Muscle of leg (tissue), 11 donors: ENCODE results near the gene FBRS. TPM values are rescaled to one million over a fixed set of nuclear protein-coding genes. Genes with fewer than 3 reads are reported as not detected.

Experiments used
- DNase-seq: peaks from one replicate; pipeline ENCODE4 v3.0.0; 2013
- H3K27ac ChIP-seq: one replicate; pipeline ENCODE4 v1.5.1; 2013; ENCODE audit warnings: mild to moderate bottlenecking, low read length, control low read depth
- H3K27me3 ChIP-seq: one replicate; pipeline ENCODE4 v1.6.1; 2013; ENCODE audit warnings: low read length; ENCODE audit not compliant: control insufficient read depth, insufficient read depth
- H3K36me3 ChIP-seq: one replicate; pipeline ENCODE4 v1.6.1; 2013; ENCODE audit warnings: low read length; ENCODE audit not compliant: control insufficient read depth, insufficient read depth
- H3K4me1 ChIP-seq: one replicate; pipeline ENCODE4 v1.6.1; 2013; ENCODE audit warnings: low read length; ENCODE audit not compliant: control insufficient read depth, insufficient read depth
- H3K4me3 ChIP-seq: one replicate; pipeline ENCODE4 v1.5.1; 2013; ENCODE audit warnings: low read length, control low read depth
- H3K9me3 ChIP-seq: replicated peaks from 2 replicates; pipeline ENCODE4 v1.6.1; 2013; ENCODE audit warnings: low read depth, low read length; ENCODE audit not compliant: control insufficient read depth
- WGBS: methylation state at CpG from one replicate; pipeline ENCODE4 v1.1.5; 2013; ENCODE audit warnings: missing lambda C conversion rate; ENCODE audit not compliant: insufficient coverage; 5-methylcytosine and 5-hydroxymethylcytosine counted together
- polyA plus RNA-seq, 8 donors: library from polyadenylated mRNA; unstranded; fragments of 120-200 nt; gene quantifications; one replicate each; pipeline versions ENCODE4 v1.2.1 to v1.2.3, GENCODE V29; 2013; ENCODE audit warnings: inconsistent platforms in 1 of 8, low replicate concordance in 1 of 8; ENCODE audit not compliant: insufficient read length in 8 of 8, insufficient read depth in 1 of 8
- total RNA-seq: library from RNA; stranded (reverse); fragments of 120-200 nt; gene quantifications from one replicate; pipeline ENCODE4 v1.2.4, GENCODE V29; 2013

The FBRS gene
- total and polyA plus RNA-seq, 9 donors, result 12.9 to 46.0 (median 35.0) TPM

- Histone ChIP-seq H3K27ac (no peak overlapping the region), H3K27me3 (no peaks in the 10 kb centered on the region), H3K9me3 (no peaks in the 10 kb centered on the region), H3K4me3 (no peak overlapping the region), H3K4me1 (peaks cover 12% of the 10 kb centered on the region), H3K36me3 (peaks cover 95% of the 10 kb centered on the region)
- 81% methylated on average over 21 of the region's 22 CpGs for WGBS
- no peak for DNase-seq
Measured at GRCh38 chr16:30665155-30665829, 7.1 kb downstream of the FBRS start.

- WGBS, result no CpG with 5 or more reads among the region's 4 CpGs
Measured at GRCh38 chr16:30665830-30666190, 7.6 kb downstream of the FBRS start.

GRCh38 chr16:30666681-30667080, 8.4 kb downstream of the FBRS start:
- H3K27me3 ChIP-seq, result no peaks in the 10 kb centered on the region
- H3K4me3 ChIP-seq, result no peak overlapping the region
- no peak for DNase-seq
- H3K9me3 ChIP-seq, result no peaks in the 10 kb centered on the region
- no peaks in the 10 kb centered on the region for H3K4me1 ChIP-seq
- no peak overlapping the region for H3K27ac ChIP-seq
- 90% methylated on average over 2 of the region's 7 CpGs for WGBS
- peaks cover 85% of the 10 kb centered on the region for H3K36me3 ChIP-seq

More at GRCh38 chr16:30665830-30666190, 7.6 kb downstream of the FBRS start:
- peaks cover 94% of the 10 kb centered on the region for H3K36me3 ChIP-seq
- no peak overlapping the region for H3K27ac ChIP-seq
- no peaks in the 10 kb centered on the region for H3K9me3 ChIP-seq
- no peaks in the 10 kb centered on the region for H3K27me3 ChIP-seq
- peaks cover 7% of the 10 kb centered on the region for H3K4me1 ChIP-seq
- H3K4me3 ChIP-seq, result no peak overlapping the region
- no peak for DNase-seq

- Histone ChIP-seq H3K27me3 (no peaks in the 10 kb centered on the region), H3K9me3 (no peaks in the 10 kb centered on the region), H3K4me3 (no peak overlapping the region), H3K4me1 (no peaks in the 10 kb centered on the region), H3K27ac (no peak overlapping the region), H3K36me3 (peaks cover 78% of the 10 kb centered on the region)
- 90% methylated on average over 11 of the region's 11 CpGs for WGBS
- no peak for DNase-seq
Measured at GRCh38 chr16:30667361-30667905, 9.2 kb downstream of the FBRS start.

GRCh38 chr16:30668393-30668792, 10.2 kb downstream of the FBRS start:
- DNase-seq, result peak; percentile 5
- Histone ChIP-seq H3K4me3 (no peak overlapping the region), H3K27me3 (no peaks in the 10 kb centered on the region), H3K27ac (no peak overlapping the region), H3K36me3 (peaks cover 68% of the 10 kb centered on the region), H3K9me3 (no peaks in the 10 kb centered on the region), H3K4me1 (no peaks in the 10 kb centered on the region)
- 92% methylated on average over 5 of the region's 12 CpGs for WGBS

GRCh38 chr16:30669026-30669902, 11.0 kb downstream of the FBRS start:
- 92% methylated on average over 34 of the region's 41 CpGs for WGBS
- no peak overlapping the region for H3K4me3 ChIP-seq
- no peaks in the 10 kb centered on the region for H3K9me3 ChIP-seq
- no peak overlapping the region for H3K27ac ChIP-seq
- H3K27me3 ChIP-seq, result no peaks in the 10 kb centered on the region
- peaks cover 62% of the 10 kb centered on the region for H3K36me3 ChIP-seq
- no peaks in the 10 kb centered on the region for H3K4me1 ChIP-seq
- no peak for DNase-seq

GRCh38 chr16:30669903-30670824, 11.9 kb downstream of the FBRS start:
- WGBS, result 75% methylated on average over 8 of the region's 14 CpGs

GRCh38 chr16:30675143-30675542, 16.9 kb downstream of the FBRS start:
- WGBS, result 86% methylated on average over 6 of the region's 10 CpGs
- H3K36me3 ChIP-seq, result peaks cover 5% of the 10 kb centered on the region
- no peak for DNase-seq
- H3K27me3 ChIP-seq, result peaks cover 5% of the 10 kb centered on the region
- H3K27ac ChIP-seq, result no peak overlapping the region
- H3K4me1 ChIP-seq, result no peaks in the 10 kb centered on the region
- no peaks in the 10 kb centered on the region for H3K9me3 ChIP-seq
- H3K4me3 ChIP-seq, result no peak overlapping the region

More at GRCh38 chr16:30669903-30670824, 11.9 kb downstream of the FBRS start:
- DNase-seq, result peak; percentile 11
- no peaks in the 10 kb centered on the region for H3K9me3 ChIP-seq
- H3K4me1 ChIP-seq, result no peaks in the 10 kb centered on the region
- H3K27me3 ChIP-seq, result no peaks in the 10 kb centered on the region
- peaks cover 54% of the 10 kb centered on the region for H3K36me3 ChIP-seq
- no peak overlapping the region for H3K4me3 ChIP-seq
- H3K27ac ChIP-seq, result no peak overlapping the region

GRCh38 chr16:30677931-30678585, 19.8 kb downstream of the FBRS start:
- Histone ChIP-seq H3K9me3 (no peaks in the 10 kb centered on the region), H3K4me1 (no peaks in the 10 kb centered on the region), H3K36me3 (no peaks in the 10 kb centered on the region), H3K27ac (no peak overlapping the region), H3K27me3 (peaks cover 5% of the 10 kb centered on the region), H3K4me3 (no peak overlapping the region)
- DNase-seq, result no peak
- WGBS, result 67% methylated on average over 4 of the region's 11 CpGs
